GM12878 (cell line): ENCODE data around the gene WNT9A. TPM values are rescaled to one million over a fixed set of nuclear protein-coding genes. Genes with fewer than 3 reads are reported as not detected.

Experiments used
- ATAC-seq: fragments of 200-7000 bp; cut with Tn5 transposase; 3 replicates; pipeline ENCODE4 v1.9.1; 2020; ENCODE audit warnings: mild to moderate bottlenecking, moderate library complexity
- BruUV-seq: library from RNA; stranded (reverse); fragments of 400-500 nt; replicated peaks from 2 replicates; lab custom pipeline; 2021; lab: Mats Ljungman, UMichigan
- CTCF ChIA-PET: fragments of 300-600 bp; sonication (Branson Sonifier 250); formaldehyde crosslinking; extraction: SDS; loops from one replicate; lab custom pipeline; 2021; ENCODE audit warnings: inconsistent platforms; lab: Yijun Ruan, JAX
- POLR2A ChIA-PET: fragments of 350-600 bp; formaldehyde crosslinking; extraction: SDS; loops from one replicate; lab custom pipeline; 2021; ENCODE audit warnings: inconsistent platforms; lab: Charles Lee
- RAD21 ChIA-PET: fragments of 300-600 bp; sonication (Branson Sonifier 250); formaldehyde crosslinking; loops from one replicate; lab custom pipeline; 2023; ENCODE audit warnings: antibody characterized with exemption; ENCODE audit not compliant: unreplicated experiment; lab: Charles Lee
- SMC1A ChIA-PET: fragments of 300-600 bp; sonication (Branson Sonifier 250); formaldehyde crosslinking; loops from one replicate; lab custom pipeline; 2023; ENCODE audit not compliant: unreplicated experiment, uncharacterized antibody; lab: Charles Lee
- DNase-seq: peaks from one replicate; pipeline ENCODE4 v3.0.0-alpha.2; 2011; ENCODE audit warnings: low read depth, low spot score
- FAIRE-seq: peaks from 3 replicates; lab custom pipeline; 2011; peaks lifted over from hg19 to GRCh38; lab: Jason Lieb, UNC
- H2AFZ ChIP-seq: 2 replicates; pipeline ENCODE4 v1.6.0; 2011; ENCODE audit warnings: low read depth, low read length, control low read depth; ENCODE audit not compliant: control insufficient read depth
- H3K27ac ChIP-seq: 2 replicates; pipeline ENCODE4 v1.5.1; 2011; ENCODE audit warnings: control low read depth; ENCODE audit not compliant: control insufficient read depth, insufficient read depth
- H3K27me3 ChIP-seq, 2 experiments: replicated peaks in 1 of 2; 2 replicates each; pipeline versions ENCODE4 v1.6.0 to v1.6.1; 2011; ENCODE audit warnings: low read length in 1 of 2; ENCODE audit not compliant: control insufficient read depth in 2 of 2, insufficient read depth in 2 of 2
- H3K36me3 ChIP-seq, 2 experiments: 2 replicates each; pipeline ENCODE4 v1.5.1; 2011; ENCODE audit warnings: low read length in 1 of 2; ENCODE audit not compliant: control insufficient read depth in 2 of 2, insufficient read depth in 2 of 2
- H3K4me1 ChIP-seq: 2 replicates; pipeline ENCODE4 v1.6.1; 2011; ENCODE audit warnings: mild to moderate bottlenecking, low read length, moderate library complexity, mixed read lengths; ENCODE audit not compliant: control insufficient read depth, insufficient read depth
- H3K4me2 ChIP-seq: 2 replicates; pipeline ENCODE4 v1.6.0; 2011; ENCODE audit warnings: control low read depth; ENCODE audit not compliant: control insufficient read depth, insufficient read depth
- H3K4me3 ChIP-seq: fragments of 200-600 bp; sonication (generic); 2 replicates; pipeline ENCODE4 v1.5.1; 2016
- H3K79me2 ChIP-seq: 2 replicates; pipeline ENCODE4 v1.6.0; 2011; ENCODE audit warnings: low read length; ENCODE audit not compliant: control insufficient read depth, insufficient read depth
- H3K9ac ChIP-seq: 2 replicates; pipeline ENCODE4 v1.8.0; 2011; ENCODE audit warnings: low read length, control low read depth, mixed read lengths; ENCODE audit not compliant: control insufficient read depth, insufficient read depth
- H3K9me3 ChIP-seq: replicated peaks from 3 replicates; pipeline ENCODE4 v1.5.1; 2011; ENCODE audit warnings: mild to moderate bottlenecking, low read length; ENCODE audit not compliant: control insufficient read depth, insufficient read depth
- H4K20me1 ChIP-seq: 2 replicates; pipeline ENCODE4 v1.6.0; 2011; ENCODE audit not compliant: control insufficient read depth, insufficient read depth
- BCL11A ChIP-seq: IDR thresholded peaks from 2 replicates; pipeline ENCODE4 v1.6.1; 2011; ENCODE audit warnings: low read depth, low read length
- CHD2 ChIP-seq: IDR thresholded peaks from 2 replicates; pipeline ENCODE4 v1.6.1; 2011; ENCODE audit warnings: low read depth, low read length, improper control_type of control experiment, borderline replicate concordance
- ETV6 ChIP-seq, 2 experiments: fragments of 450-650 bp in 1 of 2; IDR thresholded peaks in 1 of 2; conservative IDR thresholded peaks in 1 of 2; 2 replicates each; pipeline ENCODE4 v1.6.1; 2014; ENCODE audit warnings: antibody characterized with exemption in 1 of 2, borderline replicate concordance in 1 of 2, low read depth in 1 of 2, mild to moderate bottlenecking in 1 of 2, moderate library complexity in 1 of 2
- FOS ChIP-seq: IDR thresholded peaks from 3 replicates; pipeline ENCODE4 v1.6.1; 2011; ENCODE audit warnings: borderline replicate concordance; ENCODE audit not compliant: insufficient read length; ENCODE audit errors: extremely low read depth
- GATAD2B ChIP-seq: fragments of 450-650 bp; conservative IDR thresholded peaks from 2 replicates; pipeline ENCODE4 v1.6.1; 2017; ENCODE audit warnings: low read depth, mild to moderate bottlenecking, moderate library complexity
- MTA3 ChIP-seq: IDR thresholded peaks from 2 replicates; pipeline ENCODE4 v1.6.1; 2012; ENCODE audit warnings: low read length, inconsistent platforms, borderline replicate concordance
- NBN ChIP-seq: fragments of 450-650 bp; IDR thresholded peaks from 2 replicates; pipeline ENCODE4 v1.6.1; 2016
- NR2C1 ChIP-seq: fragments of 450-650 bp; IDR thresholded peaks from 2 replicates; pipeline ENCODE4 v1.6.1; 2017; ENCODE audit warnings: antibody characterized with exemption, mild to moderate bottlenecking, moderate library complexity
- SIN3A ChIP-seq: IDR thresholded peaks from 2 replicates; pipeline ENCODE4 v1.6.1; 2012; ENCODE audit warnings: low read depth, low read length, improper control_type of control experiment
- SRF ChIP-seq, 2 experiments: IDR thresholded peaks; 2 replicates each; pipeline ENCODE4 v1.6.1; 2011; ENCODE audit warnings: low read depth in 2 of 2, low read length in 2 of 2, mild to moderate bottlenecking in 1 of 2, moderate library complexity in 1 of 2
- STAT3 ChIP-seq: IDR thresholded peaks from 2 replicates; pipeline ENCODE4 v1.6.1; 2011; ENCODE audit warnings: low read depth, low read length, improper control_type of control experiment
- SUPT20H ChIP-seq: IDR thresholded peaks from 2 replicates; pipeline ENCODE4 v1.6.1; 2011; ENCODE audit warnings: low read depth, mild to moderate bottlenecking, low read length, moderate library complexity, borderline replicate concordance; ENCODE audit not compliant: control insufficient read depth
- TBL1XR1 ChIP-seq: IDR thresholded peaks from 2 replicates; pipeline ENCODE4 v1.6.1; 2012; ENCODE audit warnings: low read depth, low read length, improper control_type of control experiment
- WGBS: methylation state at CpG from one replicate; pipeline ENCODE4 v1.1.6; 2016; ENCODE audit warnings: low lambda C conversion rate; ENCODE audit not compliant: insufficient replicate concordance, insufficient coverage; ENCODE audit errors: missing lambda C conversion rate; 5-methylcytosine and 5-hydroxymethylcytosine counted together
- in situ Hi-C: fragments of 300-500 bp; cut with MboI; formaldehyde crosslinking; loops from 9 replicates; pipeline ENCODE4 v1.14.3; 2018; ENCODE audit warnings: mixed read lengths
- intact Hi-C: fragments of 100-400 bp; cut with micrococcal nuclease; formaldehyde crosslinking; loops from one replicate; pipeline ENCODE4 v1.14.2; 2022; ENCODE audit not compliant: unreplicated experiment
- polyA plus RNA-seq, 11 experiments: library from polyadenylated mRNA; depleted of rRNA in 4 of 11; unstranded in 6 of 11; stranded (reverse) in 5 of 11; fragments of >200 nt; fragmentation: Nextera tagmentation in 4 of 11; fragmentation: Illumina TruSeq in 1 of 11; extraction: Ambion mirVana in 4 of 11; extraction: Trizol in 1 of 11; gene quantifications; 1 replicate in 1 of 11; 2 replicates in 10 of 11; pipeline versions ENCODE4 v1.2.1 to v1.2.3, GENCODE V29; 2011 to 2016; ENCODE audit warnings: inconsistent platforms in 2 of 11, missing spikeins in 2 of 11, low read depth in 1 of 11
- total RNA-seq, 4 experiments: library from RNA; depleted of rRNA in 3 of 4; stranded (reverse); fragments of >200 nt in 3 of 4; fragmentation: Illumina TruSeq in 1 of 4; extraction: Trizol in 1 of 4; gene quantifications; 2 replicates each; pipeline versions ENCODE4 v1.2.1 to v1.2.3, GENCODE V29; 2013 to 2021

Gene WNT9A
- total and polyA plus RNA-seq, 10 of the 15 experiments (the other 5 are each of a cell fraction or from before 2014, with no cell fraction given), result not detected

DNA sequence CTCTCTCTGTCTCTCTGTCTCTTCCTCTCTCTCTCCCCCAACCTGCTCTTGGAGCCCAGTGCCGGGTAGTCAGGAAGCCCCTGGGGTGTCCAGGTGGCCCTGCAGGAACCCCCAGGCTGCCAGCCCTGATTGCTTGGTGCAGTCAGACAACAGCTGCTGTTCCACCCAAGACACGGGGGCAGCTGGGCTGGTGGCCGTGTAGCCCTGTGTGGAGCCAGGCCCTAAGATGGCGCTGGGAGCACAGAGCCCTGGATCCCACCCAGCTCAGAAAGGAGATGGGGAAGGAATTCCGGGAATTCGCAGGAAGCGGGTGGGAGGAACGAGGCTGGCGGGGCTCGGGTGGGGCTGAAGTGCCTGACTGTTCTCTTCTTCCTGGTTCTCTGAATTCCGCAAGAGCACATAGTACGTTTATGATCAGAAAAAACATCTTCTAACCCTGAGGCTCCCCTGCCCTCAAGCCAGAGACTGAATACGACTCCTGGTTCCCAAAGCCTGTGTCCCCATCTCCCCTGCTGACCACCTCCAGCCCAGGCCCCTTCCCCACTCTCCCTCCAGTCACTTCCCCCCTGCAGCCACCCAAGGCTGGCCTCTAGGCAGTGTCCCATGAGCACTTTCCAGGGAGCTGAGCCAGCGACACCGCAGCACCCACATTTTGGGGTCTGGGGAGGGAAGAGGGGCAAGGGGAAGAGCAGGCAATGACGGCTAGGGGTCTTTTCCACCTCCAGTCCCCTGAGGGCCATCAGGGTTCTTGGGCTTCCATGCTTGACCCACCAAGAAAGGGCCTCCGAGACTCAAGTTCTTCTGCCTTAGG, 55.0 kb downstream of the WNT9A start:
- ChIA-PET POLR2A (no interaction called here), RAD21 (no interaction called here), SMC1A (no interaction called here), CTCF (no interaction called here)
- H3K4me3 ChIP-seq, result no peak overlapping the region
- no peaks in the 10 kb centered on the region for H3K9me3 ChIP-seq
- ATAC-seq, result no peak
- H3K4me2 ChIP-seq, result no peak overlapping the region
- WGBS, result 28% methylated on average over 17 of the region's 17 CpGs
- intact Hi-C loops, result no loop called here
- no peak for TF ChIP-seq STAT3
- TF ChIP-seq, all 136 proteins: peak for 0
- BruUV-seq, result no TSS peak
- Histone ChIP-seq H4K20me1 (no peaks in the 10 kb centered on the region), H3K4me1 (no peaks in the 10 kb centered on the region), H3K9ac (no peak overlapping the region), H3K27me3 (no peaks in the 10 kb centered on the region), H3K79me2 (no peaks in the 10 kb centered on the region), H3K27ac (no peak overlapping the region), H2AFZ (no peak overlapping the region), H3K36me3 (no peaks in the 10 kb centered on the region)
- in situ Hi-C loops, result no loop called here
- FAIRE-seq (no peak), DNase-seq (no peak)

GRCh38 chr1:227891955-227892488, 55.7 kb downstream of the WNT9A start:
- Histone ChIP-seq H3K4me2 (no peak overlapping the region), H3K4me1 (no peaks in the 10 kb centered on the region), H4K20me1 (no peaks in the 10 kb centered on the region), H2AFZ (no peak overlapping the region), H3K27ac (no peak overlapping the region), H3K4me3 (no peak overlapping the region), H3K9ac (no peak overlapping the region), H3K79me2 (no peaks in the 10 kb centered on the region), H3K36me3 (no peaks in the 10 kb centered on the region), H3K27me3 (no peaks in the 10 kb centered on the region), H3K9me3 (no peaks in the 10 kb centered on the region)
- SMC1A ChIA-PET, result no interaction called here
- FAIRE-seq, result no peak
- WGBS, result 39% methylated on average over 6 of the region's 6 CpGs
- POLR2A ChIA-PET, result no interaction called here
- RAD21 ChIA-PET, result no interaction called here
- no TSS peak for BruUV-seq
- intact Hi-C loops, result no loop called here
- no peak for TF ChIP-seq FOS
- no peak for TF ChIP-seq SIN3A
- TF ChIP-seq NBN, result no peak
- TF ChIP-seq MTA3, result no peak
- TF ChIP-seq NR2C1, result no peak
- no peak for TF ChIP-seq SUPT20H
- no peak for TF ChIP-seq BCL11A
- TF ChIP-seq TBL1XR1, result no peak
- TF ChIP-seq SRF (IDR thresholded peaks at IDR 0.05; ENCODE audit: low read depth in 2 of 2, low read length in 2 of 2), result no peak
- no peak for TF ChIP-seq ETV6 (conservative IDR thresholded peaks at IDR 0.05 in 1 of 2, IDR thresholded peaks at IDR 0.05 in 1 of 2; ENCODE audit: borderline replicate concordance in 1 of 2, low read depth in 1 of 2)
- TF ChIP-seq CHD2, result no peak
- no peak for TF ChIP-seq GATAD2B
- no peak for DNase-seq
- in situ Hi-C loops, result no loop called here
- CTCF ChIA-PET, result no interaction called here
- no peak for ATAC-seq
